COLO668 (cell line): ENCODE measurements around the gene CYP17A1.

ENCODE experiments used
- DNase-seq: peaks from one replicate; lab custom pipeline; 2025; ENCODE audit not compliant: unreplicated experiment; lab: John Stamatoyannopoulos, UW

The CYP17A1 gene

GRCh38 chr10:102811346-102811745 lies 25.9 kb downstream of the CYP17A1 start:
- no peak for DNase-seq

- DNase-seq, result no peak
These were observed 28.8 kb downstream of the CYP17A1 start for GRCh38 chr10:102808380-102808779.

- no peak for DNase-seq
These were observed 32.7 kb downstream of the CYP17A1 start for GRCh38 chr10:102804382-102805055.

- no peak for DNase-seq
These were observed 34.2 kb downstream of the CYP17A1 start for GRCh38 chr10:102802920-102803534.

- DNase-seq, result no peak
These were observed 35.2 kb downstream of the CYP17A1 start for GRCh38 chr10:102801978-102802377.

- no peak for DNase-seq
These were observed 35.7 kb downstream of the CYP17A1 start for GRCh38 chr10:102801496-102801895.

- DNase-seq, result no peak
These were observed 36.4 kb downstream of the CYP17A1 start for GRCh38 chr10:102800611-102801335.

- DNase-seq, result no peak
These were observed 37.3 kb downstream of the CYP17A1 start for GRCh38 chr10:102799691-102800471.

GRCh38 chr10:102796407-102797176 lies 40.6 kb downstream of the CYP17A1 start:
- DNase-seq, result no peak

GRCh38 chr10:102795453-102796406 lies 41.5 kb downstream of the CYP17A1 start:
- no peak for DNase-seq

GRCh38 chr10:102791754-102792395 lies 45.3 kb downstream of the CYP17A1 start:
- no peak for DNase-seq

- DNase-seq, result no peak
These were observed 51.4 kb downstream of the CYP17A1 start for GRCh38 chr10:102785818-102786217.

GRCh38 chr10:102783568-102783967 lies 53.6 kb downstream of the CYP17A1 start:
- DNase-seq, result no peak

- DNase-seq, result no peak
These were observed 54.3 kb downstream of the CYP17A1 start for GRCh38 chr10:102782673-102783551.

GRCh38 chr10:102781921-102782557 lies 55.2 kb downstream of the CYP17A1 start:
- DNase-seq, result no peak

GRCh38 chr10:102781090-102781920 lies 55.9 kb downstream of the CYP17A1 start:
- no peak for DNase-seq
